Measurements from ENCODE around the gene MPP1.

- TF ChIP-seq POLR2A (IDR thresholded peaks at IDR 0.05) (no peak), CTCF (IDR thresholded peaks at IDR 0.05) (no peak)
These were observed 16.2 kb upstream of the MPP1 start for GRCh38 chrX:154821523-154821922.
